ENCODE results near the gene RET.

RET gene

GRCh38 chr10:43132867-43133787 is 56.3 kb downstream of the RET start:
- ATAC-seq (ENCODE audit: insufficient read depth, low read depth) (no peak), DNase-seq (no peak)
- Histone ChIP-seq H3K36me3 (ENCODE audit: insufficient read depth, low read length) (no peaks in the 10 kb centered on the region; the same call in 1 of the 2 replicates), H2AFZ (ENCODE audit: low read depth, low read length) (no peak overlapping the region), H3K9me3 (ENCODE audit: insufficient read depth, low read length, severe bottlenecking) (no peaks in the 10 kb centered on the region), H4K20me1 (ENCODE audit: insufficient read depth, low read length) (no peaks in the 10 kb centered on the region; the same call in 1 of the 2 replicates), H3K27me3 (ENCODE audit: insufficient read depth, low read length, poor library complexity) (no peaks in the 10 kb centered on the region), H3K4me1 (ENCODE audit: insufficient read depth, low read length) (peaks cover 19% of the 10 kb centered on the region), H3K4me2 (ENCODE audit: insufficient read depth, low read length) (no peak overlapping the region), H3K9ac (ENCODE audit: low read depth, low read length) (no peak overlapping the region), H3K4me3 (ENCODE audit: low read depth in 1 of 2, low read length in 2 of 2) (no peak overlapping the region), H3K27ac (ENCODE audit: low read length) (no peak overlapping the region), H3K79me2 (ENCODE audit: insufficient read depth, low read length) (peaks cover 14% of the 10 kb centered on the region)
- TF ChIP-seq CTCF (IDR thresholded peaks at IDR 0.05; ENCODE audit: borderline replicate concordance, extremely low read depth, low read length, poor library complexity, severe bottlenecking): no peak

GRCh38 chr10:43134126-43134905 is 57.4 kb downstream of the RET start:
- Histone ChIP-seq H3K4me1 (ENCODE audit: insufficient read depth, low read length) (peaks cover 16% of the 10 kb centered on the region), H3K4me3 (ENCODE audit: low read depth in 1 of 2, low read length in 2 of 2) (no peak overlapping the region), H3K36me3 (ENCODE audit: insufficient read depth, low read length) (no peaks in the 10 kb centered on the region; the same call in 1 of the 2 replicates), H3K27me3 (ENCODE audit: insufficient read depth, low read length, poor library complexity) (no peaks in the 10 kb centered on the region), H3K27ac (ENCODE audit: low read length) (no peak overlapping the region), H4K20me1 (ENCODE audit: insufficient read depth, low read length) (no peaks in the 10 kb centered on the region; the same call in 1 of the 2 replicates), H3K9ac (ENCODE audit: low read depth, low read length) (no peak overlapping the region), H3K9me3 (ENCODE audit: insufficient read depth, low read length, severe bottlenecking) (no peaks in the 10 kb centered on the region), H3K4me2 (ENCODE audit: insufficient read depth, low read length) (no peak overlapping the region), H3K79me2 (ENCODE audit: insufficient read depth, low read length) (peaks cover 24% of the 10 kb centered on the region), H2AFZ (ENCODE audit: low read depth, low read length) (no peak overlapping the region)
- TF ChIP-seq EZH2 (IDR thresholded peaks at IDR 0.05; ENCODE audit: borderline replicate concordance, low read depth, low read length, severe bottlenecking): no peak
- no peak for TF ChIP-seq CTCF (IDR thresholded peaks at IDR 0.05; ENCODE audit: borderline replicate concordance, extremely low read depth, low read length, poor library complexity, severe bottlenecking)
- DNase-seq (no peak), ATAC-seq (ENCODE audit: insufficient read depth, low read depth) (no peak)

- Histone ChIP-seq H4K20me1 (ENCODE audit: insufficient read depth, low read length) (peaks cover 3% of the 10 kb centered on the region), H3K79me2 (ENCODE audit: insufficient read depth, low read length) (peaks cover 31% of the 10 kb centered on the region), H3K4me2 (ENCODE audit: insufficient read depth, low read length) (no peak overlapping the region), H3K9ac (ENCODE audit: low read depth, low read length) (no peak overlapping the region), H3K4me3 (ENCODE audit: low read depth in 1 of 2, low read length in 2 of 2) (no peak overlapping the region), H3K36me3 (ENCODE audit: insufficient read depth, low read length) (no peaks in the 10 kb centered on the region; the same call in 1 of the 2 replicates), H3K27me3 (ENCODE audit: insufficient read depth, low read length, poor library complexity) (no peaks in the 10 kb centered on the region), H3K9me3 (ENCODE audit: insufficient read depth, low read length, severe bottlenecking) (no peaks in the 10 kb centered on the region), H3K27ac (ENCODE audit: low read length) (no peak overlapping the region), H2AFZ (ENCODE audit: low read depth, low read length) (no peak overlapping the region), H3K4me1 (ENCODE audit: insufficient read depth, low read length) (peaks cover 24% of the 10 kb centered on the region)
- no peak for TF ChIP-seq CTCF (IDR thresholded peaks at IDR 0.05; ENCODE audit: borderline replicate concordance, extremely low read depth, low read length, poor library complexity, severe bottlenecking)
- TF ChIP-seq EZH2 (IDR thresholded peaks at IDR 0.05; ENCODE audit: borderline replicate concordance, low read depth, low read length, severe bottlenecking): no peak
- DNase-seq (no peak), ATAC-seq (ENCODE audit: insufficient read depth, low read depth) (no peak)
Observed at GRCh38 chr10:43135064-43135463, 58.2 kb downstream of the RET start.

Measured in DND-41 (cell line).